ENCODE results near the gene AHDC1.
"Not testable (repeated sequence)": the region's sequence is repeated elsewhere in the genome, so short reads cannot be mapped to it uniquely, and the experiment has no call there.

AHDC1 gene

GRCh38 chr1:27638047-27638734, 34.2 kb upstream of the AHDC1 start:
- no peak for DNase-seq
- TF ChIP-seq POLR2A (IDR thresholded peaks at IDR 0.05; ENCODE audit: low read length) (no peak), GATA1 (IDR thresholded peaks at IDR 0.05; ENCODE audit: low read depth, low read length) (no peak)

- TF ChIP-seq POLR2A (IDR thresholded peaks at IDR 0.05; ENCODE audit: low read length) (no peak), GATA1 (IDR thresholded peaks at IDR 0.05; ENCODE audit: low read depth, low read length) (no peak)
- no peak for DNase-seq
Observed at GRCh38 chr1:27635396-27636142, 31.6 kb upstream of the AHDC1 start.

- no peak for DNase-seq
- no peak for TF ChIP-seq GATA1 (IDR thresholded peaks at IDR 0.05; ENCODE audit: low read depth, low read length)
- TF ChIP-seq POLR2A (IDR thresholded peaks at IDR 0.05; ENCODE audit: low read length): no peak
Observed at GRCh38 chr1:27634985-27635367, 31.0 kb upstream of the AHDC1 start, which contains the start of gene FGR. Gene FGR, minus strand, starts transcription at chr1:27635185. Its CDS starts 11,269 bp downstream, at chr1:27623916.

- TF ChIP-seq GATA1 (IDR thresholded peaks at IDR 0.05; ENCODE audit: low read depth, low read length): no peak
- no peak for TF ChIP-seq POLR2A (IDR thresholded peaks at IDR 0.05; ENCODE audit: low read length)
- DNase-seq: no peak
Observed at GRCh38 chr1:27634177-27634984, 30.4 kb upstream of the AHDC1 start.

GRCh38 chr1:27633640-27634176, 29.8 kb upstream of the AHDC1 start:
- no peak for DNase-seq

GRCh38 chr1:27633298-27633610, 29.3 kb upstream of the AHDC1 start:
- TF ChIP-seq POLR2A (IDR thresholded peaks at IDR 0.05; ENCODE audit: low read length) (no peak), GATA1 (IDR thresholded peaks at IDR 0.05; ENCODE audit: low read depth, low read length) (no peak)
- DNase-seq: no peak

More at GRCh38 chr1:27633640-27634176, 29.8 kb upstream of the AHDC1 start:
- TF ChIP-seq POLR2A (IDR thresholded peaks at IDR 0.05; ENCODE audit: low read length) (no peak), GATA1 (IDR thresholded peaks at IDR 0.05; ENCODE audit: low read depth, low read length) (no peak)

- no peak for DNase-seq
- TF ChIP-seq POLR2A (IDR thresholded peaks at IDR 0.05; ENCODE audit: low read length) (no peak), GATA1 (IDR thresholded peaks at IDR 0.05; ENCODE audit: low read depth, low read length) (no peak)
Observed at GRCh38 chr1:27632387-27633297, 28.7 kb upstream of the AHDC1 start.

GRCh38 chr1:27630859-27631491, 27.0 kb upstream of the AHDC1 start:
- TF ChIP-seq POLR2A (IDR thresholded peaks at IDR 0.05; ENCODE audit: low read length): no peak
- TF ChIP-seq GATA1 (IDR thresholded peaks at IDR 0.05; ENCODE audit: low read depth, low read length): no peak
- DNase-seq: no peak

GRCh38 chr1:27628712-27629111, 24.8 kb upstream of the AHDC1 start:
- TF ChIP-seq GATA1 (IDR thresholded peaks at IDR 0.05; ENCODE audit: low read depth, low read length) (no peak), POLR2A (IDR thresholded peaks at IDR 0.05; ENCODE audit: low read length) (no peak)
- DNase-seq: no peak

- DNase-seq: not testable (repeated sequence)
Observed at GRCh38 chr1:27627733-27628132, 23.8 kb upstream of the AHDC1 start.

- DNase-seq: no peak
- TF ChIP-seq GATA1 (IDR thresholded peaks at IDR 0.05; ENCODE audit: low read depth, low read length) (no peak), POLR2A (IDR thresholded peaks at IDR 0.05; ENCODE audit: low read length) (no peak)
Observed at GRCh38 chr1:27627061-27627460, 23.1 kb upstream of the AHDC1 start.

- TF ChIP-seq POLR2A (IDR thresholded peaks at IDR 0.05; ENCODE audit: low read length): no peak
- no peak for TF ChIP-seq GATA1 (IDR thresholded peaks at IDR 0.05; ENCODE audit: low read depth, low read length)
- no peak for DNase-seq
Observed at GRCh38 chr1:27626031-27626935, 22.3 kb upstream of the AHDC1 start.

Measured in erythroblast (primary cell).